ENCODE measurements around the gene ASH1L. TPM values are rescaled to one million over a fixed set of nuclear protein-coding genes. Genes with fewer than 3 reads are reported as not detected.

The ASH1L gene
- total RNA-seq, 2 experiments from 2014 or later = 57.8 to 62.3 TPM

GRCh38 chr1:155322953-155323728, 239.5 kb downstream of the ASH1L start:
- Mint-ChIP-seq H3K9me3 (no peaks in the 10 kb centered on the region), H3K4me3 (peak overlapping the region; percentile 90), H3K36me3 (peaks cover 17% of the 10 kb centered on the region), H3K27ac (peak overlapping the region; percentile 67), H3K4me1 (peaks cover 45% of the 10 kb centered on the region), H3K27me3 (no peaks in the 10 kb centered on the region)
- POLR2A ChIA-PET = interaction anchor here (0.7 to 5.2 kb wide), 20 partner anchors 13 to 286 kb away, joined by 3 to 36 read pairs (median 4); partner anchors contain the start of genes ASH1L, CLK2, ENTREP3 and FDPS
- ATAC-seq (ENCODE audit: low read depth) = peak; percentile 49
- DNase-seq = peak; percentile 96

- Mint-ChIP-seq H3K36me3 (peaks cover 17% of the 10 kb centered on the region), H3K9me3 (no peaks in the 10 kb centered on the region), H3K27me3 (no peaks in the 10 kb centered on the region), H3K4me1 (peaks cover 42% of the 10 kb centered on the region), H3K27ac (no peak overlapping the region), H3K4me3 (peak overlapping the region; percentile 90)
- ATAC-seq (ENCODE audit: low read depth) = no peak
- POLR2A ChIA-PET = interaction anchor here (0.5 to 5.2 kb wide), 11 partner anchors 11 to 128 kb away, joined by 3 to 36 read pairs (median 4); partner anchors contain the start of genes FDPS and SCAMP3
- no peak for DNase-seq
Observed at GRCh38 chr1:155322571-155322952, 240.0 kb downstream of the ASH1L start.

DNA sequence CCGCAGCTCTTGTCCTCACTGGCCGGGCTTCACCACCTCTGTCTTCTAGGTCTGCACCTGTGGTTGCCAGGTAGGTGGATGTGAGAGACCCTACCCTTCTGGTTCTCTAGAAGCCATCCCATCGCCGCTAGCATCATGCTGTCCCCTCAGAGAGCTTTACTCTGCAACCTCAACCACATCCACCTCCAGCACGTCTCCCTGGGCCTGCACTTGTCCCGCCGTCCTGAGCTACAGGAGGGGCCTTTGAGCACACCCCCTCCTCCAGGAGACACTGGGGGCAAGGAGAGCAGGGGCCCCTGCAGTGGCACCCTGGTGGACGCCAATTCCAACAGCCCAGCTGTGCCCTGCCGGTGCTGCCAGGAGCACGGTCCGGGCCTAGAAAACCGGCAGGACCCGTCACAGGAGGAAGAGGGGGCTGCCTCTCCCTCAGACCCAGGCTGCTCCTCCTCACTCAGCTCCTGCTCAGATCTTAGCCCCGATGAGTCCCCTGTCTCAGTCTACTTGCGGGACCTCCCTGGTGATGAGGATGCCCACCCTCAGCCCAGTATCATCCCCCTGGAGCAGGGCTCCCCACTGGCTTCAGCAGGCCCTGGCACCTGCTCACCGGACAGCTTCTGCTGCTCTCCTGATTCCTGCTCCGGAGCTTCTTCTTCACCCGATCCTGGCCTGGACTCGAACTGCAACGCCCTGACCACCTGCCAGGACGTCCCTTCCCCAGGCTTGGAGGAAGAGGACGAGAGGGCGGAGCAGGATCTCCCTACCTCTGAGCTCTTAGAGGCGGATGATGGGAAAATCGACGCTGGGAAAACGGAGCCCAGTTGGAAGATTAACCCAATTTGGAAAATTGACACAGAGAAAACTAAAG, 240.7 kb downstream of the ASH1L start:
- ATAC-seq (ENCODE audit: low read depth) (no peak), DNase-seq (no peak)
- Mint-ChIP-seq H3K4me1 (peaks cover 44% of the 10 kb centered on the region), H3K27me3 (no peaks in the 10 kb centered on the region), H3K9me3 (no peaks in the 10 kb centered on the region), H3K36me3 (peaks cover 17% of the 10 kb centered on the region), H3K4me3 (peak overlapping the region; percentile 90), H3K27ac (peak overlapping the region; percentile 51)
- POLR2A ChIA-PET = interaction anchor here (0.5 to 5.2 kb wide), 10 partner anchors 11 to 241 kb away, joined by 3 to 36 read pairs (median 4); partner anchors contain the start of genes ASH1L, FDPS and SCAMP3

- Mint-ChIP-seq H3K9me3 (no peaks in the 10 kb centered on the region), H3K4me3 (peak within 1 kb of the TSS; percentile 66), H3K36me3 (peaks cover 17% of the 10 kb centered on the region), H3K27ac (peak within 1 kb of the TSS; percentile 8), H3K4me1 (peaks cover 43% of the 10 kb centered on the region), H3K27me3 (no peaks in the 10 kb centered on the region)
- POLR2A ChIA-PET = interaction anchor here (0.6 to 5.2 kb wide), 8 partner anchors 10 to 242 kb away, joined by 3 to 36 read pairs (median 4); partner anchors contain the start of genes ASH1L, ENTREP3 and FDPS
- peak; percentile 23 for ATAC-seq (ENCODE audit: low read depth)
- peak; percentile 84 for DNase-seq
Observed at GRCh38 chr1:155320661-155321617, 241.7 kb downstream of the ASH1L start, which contains the start of gene RUSC1. Gene RUSC1 (plus strand): TSS chr1:155320894. CDS start chr1:155321774, 880 bp downstream.

- no peak for DNase-seq
Observed at GRCh38 chr1:155320252-155320651, 242.4 kb downstream of the ASH1L start.

DNA sequence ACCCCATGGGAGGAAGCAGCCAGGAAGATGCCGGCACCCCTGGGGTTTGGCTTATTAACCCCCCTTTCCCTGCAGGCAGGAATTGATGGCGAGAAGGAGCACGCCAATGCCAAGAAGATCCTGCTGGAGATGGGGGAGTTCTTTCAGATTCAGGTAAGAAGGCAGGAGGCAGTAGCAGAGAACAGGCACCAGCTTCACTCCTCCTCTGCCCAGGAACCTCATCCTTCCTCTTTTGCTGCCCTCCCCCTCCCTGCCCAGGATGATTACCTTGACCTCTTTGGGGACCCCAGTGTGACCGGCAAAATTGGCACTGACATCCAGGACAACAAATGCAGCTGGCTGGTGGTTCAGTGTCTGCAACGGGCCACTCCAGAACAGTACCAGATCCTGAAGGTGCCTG, 243.1 kb downstream of the ASH1L start:
- H3K36me3 Mint-ChIP-seq = peaks cover 19% of the 10 kb centered on the region
- no peaks in the 10 kb centered on the region for H3K9me3 Mint-ChIP-seq
- H3K27me3 Mint-ChIP-seq = no peaks in the 10 kb centered on the region
- H3K27ac Mint-ChIP-seq = no peak overlapping the region
- ATAC-seq (ENCODE audit: low read depth) (no peak), DNase-seq (no peak)
- no peak overlapping the region for H3K4me3 Mint-ChIP-seq
- POLR2A ChIA-PET = interaction anchor here (1.6 kb wide), 1 partner anchor 68 kb away, joined by 6 read pairs; no protein-coding TSS in a partner anchor
- H3K4me1 Mint-ChIP-seq = peaks cover 38% of the 10 kb centered on the region

More at GRCh38 chr1:155320252-155320651, 242.4 kb downstream of the ASH1L start:
- Mint-ChIP-seq H3K27me3 (no peaks in the 10 kb centered on the region), H3K9me3 (no peaks in the 10 kb centered on the region), H3K36me3 (peaks cover 17% of the 10 kb centered on the region), H3K4me1 (peaks cover 38% of the 10 kb centered on the region), H3K27ac (peak overlapping the region; percentile 8), H3K4me3 (peak overlapping the region; percentile 66)
- no peak for ATAC-seq (ENCODE audit: low read depth)
- POLR2A ChIA-PET = interaction anchor here (0.6 to 5.2 kb wide), 5 partner anchors 10 to 69 kb away, joined by 3 to 22 read pairs (median 4); partner anchors contain the start of genes ENTREP3 and FDPS

- no peak overlapping the region for H3K27ac Mint-ChIP-seq
- no peaks in the 10 kb centered on the region for H3K9me3 Mint-ChIP-seq
- H3K36me3 Mint-ChIP-seq = peaks cover 25% of the 10 kb centered on the region
- POLR2A ChIA-PET = interaction anchor here (0.9 to 1.7 kb wide), 2 partner anchors 45 to 56 kb away, joined by 4 to 5 read pairs; partner anchors contain the start of genes CLK2 and SCAMP3
- ATAC-seq (ENCODE audit: low read depth) (no peak), DNase-seq (no peak)
- H3K4me3 Mint-ChIP-seq = no peak overlapping the region
- H3K27me3 Mint-ChIP-seq = no peaks in the 10 kb centered on the region
- peaks cover 42% of the 10 kb centered on the region for H3K4me1 Mint-ChIP-seq
Observed at GRCh38 chr1:155318082-155318481, 244.5 kb downstream of the ASH1L start.

GRCh38 chr1:155316922-155317321, 245.7 kb downstream of the ASH1L start:
- peaks cover 41% of the 10 kb centered on the region for H3K4me1 Mint-ChIP-seq
- no peak overlapping the region for H3K27ac Mint-ChIP-seq
- POLR2A ChIA-PET = interaction anchor here (1.7 kb wide), 1 partner anchor 55 kb away, joined by 5 read pairs; the partner anchor contains the start of gene SCAMP3
- H3K36me3 Mint-ChIP-seq = peaks cover 35% of the 10 kb centered on the region
- H3K27me3 Mint-ChIP-seq = no peaks in the 10 kb centered on the region
- H3K9me3 Mint-ChIP-seq = no peaks in the 10 kb centered on the region
- DNase-seq (no peak), ATAC-seq (ENCODE audit: low read depth) (no peak)
- H3K4me3 Mint-ChIP-seq = no peak overlapping the region

- Mint-ChIP-seq H3K27ac (no peak overlapping the region), H3K27me3 (no peaks in the 10 kb centered on the region), H3K4me3 (no peak overlapping the region), H3K36me3 (peaks cover 32% of the 10 kb centered on the region), H3K4me1 (peaks cover 31% of the 10 kb centered on the region), H3K9me3 (no peaks in the 10 kb centered on the region)
- POLR2A ChIA-PET = no interaction called here
- DNase-seq = no peak
- no peak for ATAC-seq (ENCODE audit: low read depth)
Observed at GRCh38 chr1:155313261-155313660, 249.3 kb downstream of the ASH1L start.

- POLR2A ChIA-PET = interaction anchor here (0.6 to 2.1 kb wide), 2 partner anchors 14 to 52 kb away, joined by 3 to 6 read pairs; no protein-coding TSS in a partner anchor
- H3K9me3 Mint-ChIP-seq = no peaks in the 10 kb centered on the region
- peaks cover 26% of the 10 kb centered on the region for H3K4me1 Mint-ChIP-seq
- ATAC-seq (ENCODE audit: low read depth) = no peak
- peak overlapping the region; percentile 99 for H3K27ac Mint-ChIP-seq
- H3K27me3 Mint-ChIP-seq = no peaks in the 10 kb centered on the region
- DNase-seq = no peak
- H3K36me3 Mint-ChIP-seq = peaks cover 28% of the 10 kb centered on the region
- peak overlapping the region; percentile 98 for H3K4me3 Mint-ChIP-seq
Observed at GRCh38 chr1:155309423-155310021, 253.1 kb downstream of the ASH1L start.

- POLR2A ChIA-PET = interaction anchor here (0.6 to 2.1 kb wide), 9 partner anchors 14 to 136 kb away, joined by 3 to 22 read pairs (median 6); partner anchors contain the start of genes CLK2, KRTCAP2, RUSC1 and SCAMP3
- H3K4me1 Mint-ChIP-seq = peaks cover 26% of the 10 kb centered on the region
- DNase-seq (peak; percentile 91), ATAC-seq (ENCODE audit: low read depth) (peak; percentile 100)
- H3K4me3 Mint-ChIP-seq = peak within 1 kb of the TSS; percentile 98
- peak within 1 kb of the TSS; percentile 99 for H3K27ac Mint-ChIP-seq
- H3K36me3 Mint-ChIP-seq = peaks cover 28% of the 10 kb centered on the region
- no peaks in the 10 kb centered on the region for H3K9me3 Mint-ChIP-seq
- peaks cover 2% of the 10 kb centered on the region for H3K27me3 Mint-ChIP-seq
Observed at GRCh38 chr1:155308493-155309422, 253.8 kb downstream of the ASH1L start, which contains the start of gene FDPS. Gene FDPS (plus strand): TSS chr1:155308866. CDS start chr1:155309790, 924 bp downstream.
